ENCODE measurements around the gene YBX3.
A peak's percentile ranks its signal among the peaks of the same experiment; 100 is the strongest.

YBX3 gene

GRCh38 chr12:10673659-10674384 is 49.3 kb downstream of the YBX3 start, which contains the start of gene STYK1:
STYK1 (minus strand) TSS chr12:10674052; CDS start chr12:10634618, 39,434 bp downstream.
- peak; percentile 1 for DNase-seq (ENCODE audit: extremely low read depth, low read depth)
- TF ChIP-seq, protein P1, sequence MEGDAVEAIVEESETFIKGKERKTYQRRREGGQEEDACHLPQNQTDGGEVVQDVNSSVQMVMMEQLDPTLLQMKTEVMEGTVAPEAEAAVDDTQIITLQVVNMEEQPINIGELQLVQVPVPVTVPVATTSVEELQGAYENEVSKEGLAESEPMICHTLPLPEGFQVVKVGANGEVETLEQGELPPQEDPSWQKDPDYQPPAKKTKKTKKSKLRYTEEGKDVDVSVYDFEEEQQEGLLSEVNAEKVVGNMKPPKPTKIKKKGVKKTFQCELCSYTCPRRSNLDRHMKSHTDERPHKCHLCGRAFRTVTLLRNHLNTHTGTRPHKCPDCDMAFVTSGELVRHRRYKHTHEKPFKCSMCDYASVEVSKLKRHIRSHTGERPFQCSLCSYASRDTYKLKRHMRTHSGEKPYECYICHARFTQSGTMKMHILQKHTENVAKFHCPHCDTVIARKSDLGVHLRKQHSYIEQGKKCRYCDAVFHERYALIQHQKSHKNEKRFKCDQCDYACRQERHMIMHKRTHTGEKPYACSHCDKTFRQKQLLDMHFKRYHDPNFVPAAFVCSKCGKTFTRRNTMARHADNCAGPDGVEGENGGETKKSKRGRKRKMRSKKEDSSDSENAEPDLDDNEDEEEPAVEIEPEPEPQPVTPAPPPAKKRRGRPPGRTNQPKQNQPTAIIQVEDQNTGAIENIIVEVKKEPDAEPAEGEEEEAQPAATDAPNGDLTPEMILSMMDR (IDR thresholded peaks at IDR 0.05; ENCODE audit: low read depth, low read length) = peak; percentile 97

DNA sequence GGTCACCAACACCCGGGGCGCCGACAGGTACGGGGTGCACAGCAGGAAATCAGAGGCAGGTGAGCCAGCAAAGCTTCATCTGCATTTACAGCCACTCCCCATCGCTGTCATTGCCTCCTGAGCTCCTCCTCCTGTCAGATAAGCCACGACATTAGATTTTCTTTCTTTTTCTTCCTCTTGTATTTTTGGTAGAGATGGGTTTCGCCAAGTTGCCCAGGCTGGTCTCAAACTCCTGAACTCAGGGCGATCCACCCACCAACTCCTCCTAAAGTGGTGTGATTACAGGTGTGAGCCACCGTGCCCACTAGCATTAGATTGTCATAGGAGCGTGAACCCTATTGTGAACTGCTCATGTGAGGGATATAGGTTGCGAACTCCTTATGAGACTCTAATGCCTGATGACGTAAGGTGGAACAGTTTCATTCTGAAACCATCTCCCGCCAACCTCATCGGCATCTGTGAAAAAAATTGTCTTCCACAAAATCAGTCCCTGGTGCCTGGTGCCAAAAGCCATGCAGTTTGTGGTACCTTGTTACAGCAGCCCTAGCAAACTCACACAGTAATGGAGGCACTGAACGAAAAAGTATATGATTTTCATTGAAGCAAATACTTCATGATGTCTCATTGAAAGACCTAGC is 50.8 kb downstream of the YBX3 start:
- TF ChIP-seq, protein P1 (IDR thresholded peaks at IDR 0.05; ENCODE audit: low read depth, low read length) = no peak
- no peak for DNase-seq (ENCODE audit: extremely low read depth, low read depth)

GRCh38 chr12:10669533-10669932 is 53.6 kb downstream of the YBX3 start:
- no peak for DNase-seq (ENCODE audit: extremely low read depth, low read depth)
- TF ChIP-seq, protein P1 (IDR thresholded peaks at IDR 0.05; ENCODE audit: low read depth, low read length) = no peak

DNA sequence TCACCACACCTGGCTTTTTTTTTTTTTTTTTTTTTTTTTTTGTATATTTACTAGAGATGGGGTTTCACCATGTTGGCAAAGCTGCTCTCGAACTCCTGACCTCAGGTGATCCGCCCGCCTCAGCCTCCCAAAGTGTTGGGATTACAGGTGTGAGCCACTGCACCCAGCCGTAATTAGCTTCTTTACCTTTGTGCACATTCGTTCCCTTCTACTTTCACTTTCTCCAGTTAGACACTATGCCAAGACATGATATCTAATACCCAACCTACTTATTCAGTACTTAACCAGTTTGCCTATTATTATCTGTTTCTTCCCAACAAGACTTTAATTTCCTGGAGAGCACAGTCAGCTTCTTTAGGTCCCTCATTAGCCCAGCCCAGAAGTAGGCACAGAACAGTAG is 54.6 kb downstream of the YBX3 start:
- DNase-seq (ENCODE audit: extremely low read depth, low read depth) = no peak
- TF ChIP-seq, protein P1 (IDR thresholded peaks at IDR 0.05; ENCODE audit: low read depth, low read length) = no peak

DNA sequence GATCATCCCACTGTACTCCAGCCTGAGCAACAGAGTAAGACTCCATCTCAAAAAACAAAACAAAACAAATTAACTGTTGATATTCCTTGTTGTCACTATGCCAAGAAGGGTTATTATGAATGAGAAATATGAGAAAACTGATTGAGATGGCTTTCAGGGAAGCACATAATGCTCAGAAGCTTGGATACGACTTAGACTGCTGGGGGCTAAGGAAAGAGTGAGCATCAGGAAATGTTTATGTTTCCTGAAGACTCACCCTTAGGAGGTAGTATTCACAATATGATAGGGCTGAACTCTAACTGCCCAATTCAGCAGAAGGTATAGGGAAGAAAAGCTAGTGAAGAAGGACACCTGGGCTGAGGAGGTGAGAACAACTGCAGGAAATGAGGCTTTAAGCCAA is 55.5 kb downstream of the YBX3 start:
- TF ChIP-seq, protein P1 (IDR thresholded peaks at IDR 0.05; ENCODE audit: low read depth, low read length) = no peak
- DNase-seq (ENCODE audit: extremely low read depth, low read depth) = no peak

GRCh38 chr12:10664499-10664898 is 58.6 kb downstream of the YBX3 start:
- DNase-seq (ENCODE audit: extremely low read depth, low read depth) = no peak
- TF ChIP-seq, protein P1 (IDR thresholded peaks at IDR 0.05; ENCODE audit: low read depth, low read length) = no peak

- DNase-seq (ENCODE audit: extremely low read depth, low read depth) = no peak
- TF ChIP-seq, protein P1 (IDR thresholded peaks at IDR 0.05; ENCODE audit: low read depth, low read length) = no peak
Observed at GRCh38 chr12:10663869-10664268, 59.3 kb downstream of the YBX3 start.
